ENCODE results near the gene CEBPE.

CEBPE gene

DNA sequence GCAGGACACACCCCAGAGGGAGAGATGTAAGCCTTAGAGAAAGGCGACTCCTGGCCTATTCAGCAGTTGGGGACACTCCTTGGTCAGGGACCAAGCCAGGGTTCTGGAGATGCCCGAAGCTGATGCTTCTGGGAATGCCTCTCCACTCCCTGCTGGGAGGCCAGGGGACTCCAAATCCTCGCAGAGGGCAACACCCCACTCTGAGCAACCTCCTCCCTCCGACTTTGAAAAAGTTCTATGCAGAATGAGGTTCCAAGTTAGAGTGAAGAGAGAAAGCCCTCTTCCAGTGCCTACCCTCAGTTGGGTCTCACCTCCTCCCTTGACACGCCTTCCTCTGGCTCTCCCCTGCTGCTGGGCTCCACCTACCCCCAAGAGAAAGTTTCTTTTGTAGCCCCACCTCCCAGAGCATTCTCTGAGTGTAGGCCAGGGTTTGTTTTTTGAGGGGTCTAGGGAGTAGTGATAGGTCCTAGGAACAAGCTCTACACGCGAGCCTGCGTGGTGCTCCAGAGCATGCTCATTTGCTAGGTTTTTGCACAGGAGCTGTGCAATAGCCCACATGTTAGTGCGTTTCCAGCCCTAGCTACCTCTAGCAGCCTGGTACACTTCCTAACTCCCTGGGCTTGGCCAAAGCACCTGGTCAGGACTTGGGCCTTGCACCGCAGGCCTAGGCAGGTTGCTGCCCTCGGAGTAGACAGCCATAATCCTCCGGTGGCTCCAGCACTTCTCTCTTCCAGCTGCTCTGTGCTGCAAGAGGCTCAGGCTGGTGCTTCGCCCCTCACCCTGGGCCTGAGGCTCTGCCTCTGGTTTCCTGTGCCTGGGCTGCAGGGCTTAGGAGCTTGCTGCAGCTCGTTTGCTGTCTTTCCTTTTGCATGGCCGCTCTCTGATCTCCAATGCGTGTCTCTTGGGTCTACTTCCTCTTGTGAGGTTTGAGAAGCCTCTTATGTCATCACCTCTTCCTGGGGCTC lies 590 bp upstream of the CEBPE start:
- Histone ChIP-seq H3K27ac (ENCODE audit: low read depth, low read length) (no peak overlapping the region), H3K4me3 (ENCODE audit: low read length) (no peak overlapping the region)

GRCh38 chr14:23117371-23118020 lies 1.6 kb downstream of the CEBPE start:
- Histone ChIP-seq H3K9me3 (ENCODE audit: insufficient read depth, low read depth, low read length) (no peaks in the 10 kb centered on the region), H3K27ac (ENCODE audit: low read depth, low read length) (no peak overlapping the region), H3K27me3 (ENCODE audit: insufficient read depth, low read length) (no peaks in the 10 kb centered on the region), H3K9ac (ENCODE audit: low read depth, low read length) (no peak overlapping the region), H3K4me1 (ENCODE audit: insufficient read depth, low read length) (peaks cover 34% of the 10 kb centered on the region), H3K36me3 (ENCODE audit: insufficient read depth, low read length) (no peaks in the 10 kb centered on the region), H3K4me3 (ENCODE audit: low read length) (no peak overlapping the region)
- 92% methylated on average over 32 of the region's 32 CpGs for WGBS

More for the DNA sequence above, 590 bp upstream of the CEBPE start:
- H3K4me1 ChIP-seq (ENCODE audit: insufficient read depth, low read length): peaks cover 21% of the 10 kb centered on the region
- H3K9me3 ChIP-seq (ENCODE audit: insufficient read depth, low read depth, low read length): no peaks in the 10 kb centered on the region
- H3K36me3 ChIP-seq (ENCODE audit: insufficient read depth, low read length): no peaks in the 10 kb centered on the region
- H3K27me3 ChIP-seq (ENCODE audit: insufficient read depth, low read length): no peaks in the 10 kb centered on the region
- H3K9ac ChIP-seq (ENCODE audit: low read depth, low read length): no peak overlapping the region
- 69% methylated on average over 16 of the region's 16 CpGs for WGBS

DNA sequence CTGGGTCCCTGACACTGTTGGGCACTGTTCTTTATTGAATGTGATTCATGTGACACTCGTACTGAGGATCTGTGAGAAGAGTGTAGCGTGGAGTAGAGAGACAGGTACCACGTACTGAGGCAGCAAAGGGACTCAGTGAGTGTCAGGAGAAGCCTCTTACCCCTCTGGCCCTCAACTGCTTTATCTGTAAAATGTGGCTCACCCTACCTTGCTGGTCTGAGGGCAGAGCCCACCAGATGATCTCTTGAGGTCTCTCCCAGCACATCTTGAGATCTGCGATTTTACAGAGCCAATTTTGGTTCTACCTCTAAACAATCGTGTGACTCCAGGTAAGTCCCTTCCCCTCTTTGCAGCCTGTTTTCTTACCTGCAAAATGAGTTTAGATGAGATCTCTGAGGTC lies 3.1 kb downstream of the CEBPE start:
- no peak overlapping the region for H3K9ac ChIP-seq (ENCODE audit: low read depth, low read length)
- no peaks in the 10 kb centered on the region for H3K9me3 ChIP-seq (ENCODE audit: insufficient read depth, low read depth, low read length)
- peaks cover 29% of the 10 kb centered on the region for H3K4me1 ChIP-seq (ENCODE audit: insufficient read depth, low read length)
- no peaks in the 10 kb centered on the region for H3K36me3 ChIP-seq (ENCODE audit: insufficient read depth, low read length)
- WGBS: 88% methylated on average over 5 of the region's 5 CpGs
- H3K4me3 ChIP-seq (ENCODE audit: low read length): no peak overlapping the region
- peaks cover 4% of the 10 kb centered on the region; the same call in 1 of the 2 replicates for H3K27me3 ChIP-seq (ENCODE audit: insufficient read depth, low read length)
- no peak overlapping the region for H3K27ac ChIP-seq (ENCODE audit: low read depth, low read length)

DNA sequence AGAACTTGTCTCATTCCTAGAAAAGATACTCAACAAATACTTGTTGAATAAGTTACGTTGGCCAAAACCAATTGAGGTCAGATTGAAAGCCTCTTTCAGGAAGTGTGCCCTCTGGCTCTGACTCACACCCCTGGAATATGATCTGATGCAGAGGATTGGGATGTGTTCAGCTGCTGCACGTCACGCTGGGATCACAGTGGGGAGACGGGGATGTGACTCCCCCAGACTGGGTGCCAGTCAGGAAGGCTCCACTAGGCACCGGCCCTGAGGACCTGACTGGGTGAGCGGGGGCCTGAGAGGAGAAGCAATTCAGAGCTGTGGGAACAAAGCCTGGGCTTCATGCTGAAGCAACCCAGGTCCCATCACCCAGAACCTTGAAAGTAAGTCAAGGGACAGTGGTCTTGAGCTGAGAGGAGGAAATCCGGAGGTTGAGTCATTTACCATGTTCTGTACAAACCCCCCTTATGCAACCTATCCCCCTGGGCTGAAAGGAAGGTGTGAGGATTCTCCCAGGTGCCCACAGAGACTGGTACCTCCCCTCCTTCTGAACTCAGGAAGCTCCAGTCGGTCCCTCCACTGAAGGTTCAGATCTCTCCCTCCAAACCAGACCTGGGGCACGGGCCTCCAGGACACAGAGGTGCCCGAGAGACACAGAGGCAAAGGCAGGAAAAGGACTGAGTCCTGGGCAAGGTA lies 3.9 kb downstream of the CEBPE start:
- Histone ChIP-seq H3K27ac (ENCODE audit: low read depth, low read length) (no peak overlapping the region), H3K27me3 (ENCODE audit: insufficient read depth, low read length) (peaks cover 9% of the 10 kb centered on the region; the same call in 1 of the 2 replicates), H3K4me1 (ENCODE audit: insufficient read depth, low read length) (peaks cover 26% of the 10 kb centered on the region), H3K9me3 (ENCODE audit: insufficient read depth, low read depth, low read length) (no peaks in the 10 kb centered on the region), H3K36me3 (ENCODE audit: insufficient read depth, low read length) (no peaks in the 10 kb centered on the region), H3K4me3 (ENCODE audit: low read length) (no peak overlapping the region), H3K9ac (ENCODE audit: low read depth, low read length) (no peak overlapping the region)
- 94% methylated on average over 9 of the region's 10 CpGs for WGBS

- H3K4me3 ChIP-seq (ENCODE audit: low read length): no peak overlapping the region
- H3K27ac ChIP-seq (ENCODE audit: low read depth, low read length): no peak overlapping the region
- H3K27me3 ChIP-seq (ENCODE audit: insufficient read depth, low read length): peaks cover 9% of the 10 kb centered on the region; the same call in 1 of the 2 replicates
- no peaks in the 10 kb centered on the region for H3K9me3 ChIP-seq (ENCODE audit: insufficient read depth, low read depth, low read length)
- H3K36me3 ChIP-seq (ENCODE audit: insufficient read depth, low read length): no peaks in the 10 kb centered on the region
- no peak overlapping the region for H3K9ac ChIP-seq (ENCODE audit: low read depth, low read length)
- 75% methylated on average over 4 of the region's 4 CpGs for WGBS
- H3K4me1 ChIP-seq (ENCODE audit: insufficient read depth, low read length): peaks cover 21% of the 10 kb centered on the region
Observed at GRCh38 chr14:23114669-23115038, 4.4 kb downstream of the CEBPE start.

DNA sequence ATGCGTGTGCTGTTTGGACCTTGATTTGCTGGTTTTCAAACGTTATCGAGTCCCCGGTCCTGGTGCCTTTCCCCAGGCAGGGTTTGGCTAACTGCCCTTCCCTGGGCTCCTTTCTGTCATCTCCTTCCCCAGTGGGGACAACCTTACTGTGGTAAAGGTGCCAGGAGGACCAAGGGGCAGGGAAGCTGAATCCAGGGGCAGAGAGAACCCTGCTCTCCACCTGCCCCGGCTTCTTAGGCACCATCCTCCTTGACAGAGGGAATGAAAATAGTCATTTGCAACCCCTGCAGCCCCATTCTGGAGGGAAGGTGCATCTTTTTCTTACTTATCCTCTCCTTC lies 5.0 kb downstream of the CEBPE start:
- H3K9ac ChIP-seq (ENCODE audit: low read depth, low read length): no peak overlapping the region
- H3K36me3 ChIP-seq (ENCODE audit: insufficient read depth, low read length): no peaks in the 10 kb centered on the region
- peaks cover 9% of the 10 kb centered on the region; the same call in 1 of the 2 replicates for H3K27me3 ChIP-seq (ENCODE audit: insufficient read depth, low read length)
- H3K27ac ChIP-seq (ENCODE audit: low read depth, low read length): no peak overlapping the region
- H3K9me3 ChIP-seq (ENCODE audit: insufficient read depth, low read depth, low read length): no peaks in the 10 kb centered on the region
- peaks cover 16% of the 10 kb centered on the region for H3K4me1 ChIP-seq (ENCODE audit: insufficient read depth, low read length)
- WGBS: 72% methylated on average over 5 of the region's 5 CpGs
- no peak overlapping the region for H3K4me3 ChIP-seq (ENCODE audit: low read length)

GRCh38 chr14:23113431-23114119 lies 5.5 kb downstream of the CEBPE start:
- no peaks in the 10 kb centered on the region for H3K36me3 ChIP-seq (ENCODE audit: insufficient read depth, low read length)
- H3K9me3 ChIP-seq (ENCODE audit: insufficient read depth, low read depth, low read length): peaks cover 4% of the 10 kb centered on the region; the same call in 1 of the 2 replicates
- peaks cover 16% of the 10 kb centered on the region for H3K4me1 ChIP-seq (ENCODE audit: insufficient read depth, low read length)
- 49% methylated on average over 5 of the region's 10 CpGs for WGBS
- H3K4me3 ChIP-seq (ENCODE audit: low read length): no peak overlapping the region
- H3K9ac ChIP-seq (ENCODE audit: low read depth, low read length): no peak overlapping the region
- no peak overlapping the region for H3K27ac ChIP-seq (ENCODE audit: low read depth, low read length)
- peaks cover 9% of the 10 kb centered on the region; the same call in 1 of the 2 replicates for H3K27me3 ChIP-seq (ENCODE audit: insufficient read depth, low read length)

GRCh38 chr14:23112359-23113178 lies 6.5 kb downstream of the CEBPE start:
- H3K36me3 ChIP-seq (ENCODE audit: insufficient read depth, low read length): no peaks in the 10 kb centered on the region
- no peak overlapping the region for H3K4me3 ChIP-seq (ENCODE audit: low read length)
- peaks cover 9% of the 10 kb centered on the region; the same call in 1 of the 2 replicates for H3K27me3 ChIP-seq (ENCODE audit: insufficient read depth, low read length)
- H3K9ac ChIP-seq (ENCODE audit: low read depth, low read length): no peak overlapping the region
- H3K4me1 ChIP-seq (ENCODE audit: insufficient read depth, low read length): peaks cover 16% of the 10 kb centered on the region
- H3K27ac ChIP-seq (ENCODE audit: low read depth, low read length): no peak overlapping the region
- WGBS: 61% methylated on average over 12 of the region's 12 CpGs
- peaks cover 4% of the 10 kb centered on the region; the same call in 1 of the 2 replicates for H3K9me3 ChIP-seq (ENCODE audit: insufficient read depth, low read depth, low read length)

- H3K4me3 ChIP-seq (ENCODE audit: low read length): no peak overlapping the region
- peaks cover 4% of the 10 kb centered on the region; the same call in 1 of the 2 replicates for H3K9me3 ChIP-seq (ENCODE audit: insufficient read depth, low read depth, low read length)
- WGBS: 82% methylated on average over 5 of the region's 5 CpGs
- peaks cover 9% of the 10 kb centered on the region; the same call in 1 of the 2 replicates for H3K27me3 ChIP-seq (ENCODE audit: insufficient read depth, low read length)
- no peak overlapping the region for H3K27ac ChIP-seq (ENCODE audit: low read depth, low read length)
- H3K4me1 ChIP-seq (ENCODE audit: insufficient read depth, low read length): peaks cover 23% of the 10 kb centered on the region
- H3K36me3 ChIP-seq (ENCODE audit: insufficient read depth, low read length): no peaks in the 10 kb centered on the region
- no peak overlapping the region for H3K9ac ChIP-seq (ENCODE audit: low read depth, low read length)
Observed at GRCh38 chr14:23110579-23111365, 8.3 kb downstream of the CEBPE start.

Data from HUES64 (cell line).